GM13976 (cell line): ENCODE measurements around the gene CCDC172.
A peak's percentile ranks its signal among the peaks of the same experiment; 100 is the strongest.

Experiments
- DNase-seq: peaks from one replicate; pipeline ENCODE4 v3.0.0; 2012; ENCODE audit warnings: low spot score
- in situ Hi-C: fragments of 300-500 bp; cut with MboI; formaldehyde crosslinking; loops from one replicate; pipeline ENCODE4 v1.12.0; 2022; ENCODE audit warnings: low sequenced_read_pairs, mixed read lengths, inconsistent platforms; ENCODE audit not compliant: unreplicated experiment
- TF ChIP-seq, protein P1 (sequence below): IDR thresholded peaks from 2 replicates; pipeline ENCODE4 v1.5.1; 2012; ENCODE audit warnings: borderline replicate concordance, mild to moderate bottlenecking; ENCODE audit not compliant: insufficient read depth; ENCODE audit errors: extremely low read depth, missing control alignments, control extremely low read depth

Gene CCDC172, protein sequence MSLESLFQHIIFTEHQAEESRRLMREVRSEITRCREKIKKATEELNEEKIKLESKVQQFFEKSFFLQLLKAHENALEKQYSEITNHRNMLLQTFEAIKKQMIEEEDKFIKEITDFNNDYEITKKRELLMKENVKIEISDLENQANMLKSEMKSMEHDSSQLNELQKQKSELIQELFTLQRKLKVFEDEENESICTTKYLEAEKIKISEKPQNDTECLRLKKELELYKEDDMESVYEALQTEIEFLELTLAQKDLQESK

DNA sequence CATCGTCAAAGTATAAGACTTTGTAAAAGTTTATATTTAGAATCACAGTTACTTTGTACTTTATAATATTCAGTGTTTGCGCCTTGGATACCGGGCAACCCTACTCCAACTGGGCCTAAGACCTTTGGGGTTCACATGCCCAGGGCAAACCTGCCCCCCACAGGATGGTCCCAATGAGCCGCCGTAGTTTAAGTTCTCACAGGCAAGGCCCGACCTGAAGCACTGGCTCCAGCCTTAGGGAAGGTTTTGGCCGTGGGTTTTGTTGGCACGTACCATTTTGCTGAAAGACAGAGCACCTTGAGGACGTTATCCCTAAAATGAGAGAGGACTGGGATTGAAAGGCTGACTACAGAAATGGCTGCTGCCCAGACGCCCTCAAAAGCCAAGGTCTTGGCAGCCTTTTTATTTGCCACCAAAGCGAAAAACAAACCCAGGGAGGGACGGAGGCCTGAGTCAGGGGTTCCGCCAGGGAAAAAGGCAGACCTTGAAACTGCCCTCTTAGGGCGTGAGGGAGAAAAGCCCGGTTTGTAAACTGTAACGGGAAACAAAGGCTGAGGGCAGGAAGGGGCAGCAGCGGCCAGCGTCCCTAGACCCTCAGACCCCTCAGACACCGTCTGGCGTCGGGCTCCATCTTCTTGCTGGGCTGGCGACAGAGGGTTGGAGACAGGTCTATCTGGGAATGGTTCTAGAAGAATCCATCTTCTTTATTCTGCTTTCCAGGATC is at the start of gene CCDC172:
CCDC172 (plus strand) TSS at position 222 of the 724 bp plus-strand sequence. CDS start 564 bp downstream, outside the sequence.
- in situ Hi-C loops: no loop called here
- TF ChIP-seq, protein P1, sequence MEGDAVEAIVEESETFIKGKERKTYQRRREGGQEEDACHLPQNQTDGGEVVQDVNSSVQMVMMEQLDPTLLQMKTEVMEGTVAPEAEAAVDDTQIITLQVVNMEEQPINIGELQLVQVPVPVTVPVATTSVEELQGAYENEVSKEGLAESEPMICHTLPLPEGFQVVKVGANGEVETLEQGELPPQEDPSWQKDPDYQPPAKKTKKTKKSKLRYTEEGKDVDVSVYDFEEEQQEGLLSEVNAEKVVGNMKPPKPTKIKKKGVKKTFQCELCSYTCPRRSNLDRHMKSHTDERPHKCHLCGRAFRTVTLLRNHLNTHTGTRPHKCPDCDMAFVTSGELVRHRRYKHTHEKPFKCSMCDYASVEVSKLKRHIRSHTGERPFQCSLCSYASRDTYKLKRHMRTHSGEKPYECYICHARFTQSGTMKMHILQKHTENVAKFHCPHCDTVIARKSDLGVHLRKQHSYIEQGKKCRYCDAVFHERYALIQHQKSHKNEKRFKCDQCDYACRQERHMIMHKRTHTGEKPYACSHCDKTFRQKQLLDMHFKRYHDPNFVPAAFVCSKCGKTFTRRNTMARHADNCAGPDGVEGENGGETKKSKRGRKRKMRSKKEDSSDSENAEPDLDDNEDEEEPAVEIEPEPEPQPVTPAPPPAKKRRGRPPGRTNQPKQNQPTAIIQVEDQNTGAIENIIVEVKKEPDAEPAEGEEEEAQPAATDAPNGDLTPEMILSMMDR: no peak
- no peak for DNase-seq

DNA sequence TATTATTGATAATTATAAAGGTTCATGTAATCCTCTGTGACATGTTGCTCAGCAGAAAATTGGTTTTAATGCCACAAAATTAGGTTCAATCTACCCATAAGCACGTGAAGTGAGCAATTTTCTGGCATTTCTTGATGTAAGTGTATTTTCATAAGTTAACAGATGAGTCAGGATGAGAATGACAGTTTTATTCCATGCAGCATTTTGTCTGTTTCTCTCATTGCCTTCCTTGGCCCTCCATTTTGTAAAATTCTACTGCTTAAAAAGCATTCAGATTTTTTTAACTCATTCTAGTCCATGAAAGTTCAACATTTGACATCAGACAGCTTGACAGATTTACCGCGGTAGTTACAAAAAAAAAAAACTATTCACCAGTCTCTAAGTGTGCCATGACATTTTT is 47.3 kb upstream of the CCDC172 start:
- in situ Hi-C loops: no loop called here
- TF ChIP-seq, protein P1: no peak
- no peak for DNase-seq

DNA sequence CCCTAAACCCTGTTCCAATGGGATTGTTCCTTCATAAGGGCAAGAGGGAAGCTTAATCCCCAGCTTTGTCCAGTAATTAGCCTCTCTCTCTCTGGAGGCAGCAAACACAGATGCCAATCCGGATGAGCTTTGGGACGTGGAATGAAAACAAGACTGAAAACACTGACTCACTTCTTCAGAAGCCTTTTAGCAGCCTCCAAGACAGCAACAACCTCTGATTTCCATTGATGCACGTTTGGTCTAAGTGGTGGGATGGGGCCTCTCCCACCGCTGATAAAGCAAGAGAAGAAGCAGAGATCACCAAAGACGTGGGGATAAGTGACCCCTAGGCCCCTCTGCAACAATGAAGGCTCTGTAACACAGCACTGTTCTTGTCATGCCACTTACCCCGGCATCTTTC is 45.4 kb upstream of the CCDC172 start:
- TF ChIP-seq, protein P1: no peak
- DNase-seq: no peak
- in situ Hi-C loops: no loop called here

DNA sequence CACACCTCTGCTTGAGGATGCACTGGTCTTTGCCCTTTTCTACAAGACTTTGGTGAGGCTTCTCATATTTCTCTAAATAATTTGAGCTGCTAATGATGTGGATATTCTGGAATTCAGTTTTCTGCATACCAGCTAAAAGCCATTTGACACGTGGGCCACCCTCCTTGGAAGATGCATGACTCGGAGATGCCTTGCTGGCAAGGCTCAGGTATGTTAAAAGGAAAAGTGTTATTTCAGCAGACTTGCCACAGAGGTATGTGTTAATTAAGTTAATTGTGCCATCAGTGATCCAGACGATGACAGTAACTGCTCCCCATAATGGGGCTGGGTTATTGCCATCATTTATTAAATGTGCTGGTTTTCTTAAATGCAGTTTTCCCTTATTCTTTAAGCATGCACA is 42.5 kb upstream of the CCDC172 start:
- in situ Hi-C loops: no loop called here
- TF ChIP-seq, protein P1: no peak
- DNase-seq: no peak

GRCh38 chr10:116286626-116287200 is 37.5 kb upstream of the CCDC172 start:
- DNase-seq: no peak
- TF ChIP-seq, protein P1: no peak
- in situ Hi-C loops: no loop called here

DNA sequence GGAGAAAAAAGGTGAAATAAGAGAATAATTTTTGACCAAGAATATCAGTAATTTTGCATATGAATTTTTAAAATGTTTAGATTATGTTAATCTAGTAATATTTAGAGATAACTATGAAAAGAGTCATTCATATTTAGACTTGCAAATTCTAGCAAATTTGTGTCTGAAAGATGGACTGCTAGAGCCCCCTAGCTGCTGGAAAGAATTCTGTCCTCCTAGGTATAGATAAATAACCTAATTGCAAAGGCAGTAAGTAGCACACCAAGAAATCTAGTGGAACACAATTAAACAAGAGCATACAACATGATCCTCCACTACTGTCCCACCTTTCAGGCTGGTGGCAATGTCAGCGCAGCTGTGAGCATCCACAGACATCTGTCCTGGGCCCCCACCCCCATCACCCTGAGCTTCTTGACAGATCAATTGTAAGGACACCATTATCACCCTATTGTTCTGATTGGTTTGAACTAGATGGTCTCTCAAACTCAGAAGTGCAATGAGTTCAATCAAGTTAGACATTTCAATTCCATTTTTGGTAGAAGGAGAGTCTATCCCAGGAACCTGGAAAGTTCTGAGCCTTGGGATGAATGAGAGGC is 36.2 kb upstream of the CCDC172 start:
- in situ Hi-C loops: no loop called here
- TF ChIP-seq, protein P1: peak; percentile 38
- peak; percentile 38 for DNase-seq
